Testis (tissue), 3 donors: ENCODE results near the gene HLA-DOA. TPM values are rescaled to one million over a fixed set of nuclear protein-coding genes. Genes with fewer than 3 reads are reported as not detected.

Experiments used
- DNase-seq: peaks from one replicate; pipeline ENCODE4 v3.0.0-alpha.2; 2019
- H3K27ac ChIP-seq, 2 donors: fragments of 200-600 bp; sonication (generic); one replicate each; pipeline ENCODE4 v1.5.1; 2019
- H3K27me3 ChIP-seq: fragments of 200-600 bp; sonication (generic); one replicate; pipeline ENCODE4 v1.5.1; 2019
- H3K36me3 ChIP-seq: fragments of 200-600 bp; sonication (generic); one replicate; pipeline ENCODE4 v1.5.1; 2017; ENCODE audit warnings: low read depth; ENCODE audit errors: missing control alignments
- H3K4me1 ChIP-seq: fragments of 200-600 bp; sonication (generic); one replicate; pipeline ENCODE4 v1.5.1; 2019
- H3K4me3 ChIP-seq, 2 donors: fragments of 200-600 bp; sonication (generic); one replicate each; pipeline ENCODE4 v1.5.1; 2017 to 2019
- H3K9me3 ChIP-seq: fragments of 200-600 bp; sonication (generic); one replicate; pipeline ENCODE4 v1.5.1; 2017
- POLR2A ChIP-seq: fragments of 450-650 bp; IDR thresholded peaks from one replicate; pipeline ENCODE4 v1.6.1; 2017; ENCODE audit warnings: antibody characterized with exemption, mild to moderate bottlenecking, moderate library complexity
- WGBS, 2 donors: methylation state at CpG; one replicate each; pipeline ENCODE4 v1.1.5; 2018; 5-methylcytosine and 5-hydroxymethylcytosine counted together
- intact Hi-C: fragments of 100-400 bp; cut with DNase I; formaldehyde crosslinking; loops from one replicate; pipeline ENCODE4 v1.15.1; 2023; ENCODE audit warnings: low total_unique reads
- polyA plus RNA-seq: library from polyadenylated mRNA; stranded (reverse); fragments of 350-450 nt; fragmentation: Illumina TruSeq; extraction: RNeasy Lipid Tissue Mini Kit (QIAGEN cat#74804); gene quantifications from one replicate; pipeline ENCODE4 v1.2.3, GENCODE V29; 2014; ENCODE audit warnings: low read depth, low replicate concordance; ENCODE audit not compliant: insufficient read depth
- total RNA-seq, 2 donors: library from RNA; depleted of rRNA; stranded (reverse); fragments of >200 nt; gene quantifications; one replicate each; pipeline ENCODE4 v1.2.3, GENCODE V29; 2016
- TF ChIP-seq, protein P1 (sequence below), 3 experiments: fragments of 450-650 bp in 2 of 3; fragments of 200-600 bp in 1 of 3; sonication (generic) in 1 of 3; IDR thresholded peaks; one replicate each; pipeline ENCODE4 v1.5.1; 2016 to 2019; ENCODE audit warnings: antibody characterized with exemption in 3 of 3, mild to moderate bottlenecking in 2 of 3, moderate library complexity in 1 of 3

Gene HLA-DOA
- total and polyA plus RNA-seq, 3 donors from 2014 or later = 1.2 to 13.5 (median 1.7) TPM

DNA sequence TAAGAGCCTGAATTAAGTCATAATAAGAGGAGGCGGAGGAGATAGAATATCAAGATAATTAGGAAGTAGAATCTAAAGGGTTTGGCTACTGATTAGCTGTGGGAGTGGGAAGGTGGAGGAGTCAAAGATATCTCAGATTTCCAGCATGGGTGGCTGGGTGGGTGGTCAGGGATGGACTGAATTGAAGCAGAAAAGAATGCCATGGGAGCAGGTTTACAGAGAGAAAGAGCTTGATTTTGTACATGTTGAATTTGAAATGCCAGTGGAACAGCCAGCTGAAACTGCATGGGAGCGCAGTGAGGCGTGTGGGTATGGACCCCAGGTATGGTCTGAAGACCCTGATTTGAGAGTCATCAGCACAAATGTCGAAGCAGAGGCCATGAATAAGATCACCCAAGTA lies 55.1 kb downstream of the HLA-DOA start:
- DNase-seq = no peak
- Histone ChIP-seq H3K27ac (no peak overlapping the region), H3K4me1 (no peaks in the 10 kb centered on the region), H3K27me3 (no peaks in the 10 kb centered on the region), H3K4me3 (no peak overlapping the region), H3K9me3 (no peaks in the 10 kb centered on the region), H3K36me3 (no peaks in the 10 kb centered on the region)
- 78 to 94% methylated on average over 4 of the region's 4 CpGs for WGBS, 2 donors
- TF ChIP-seq, protein P1, sequence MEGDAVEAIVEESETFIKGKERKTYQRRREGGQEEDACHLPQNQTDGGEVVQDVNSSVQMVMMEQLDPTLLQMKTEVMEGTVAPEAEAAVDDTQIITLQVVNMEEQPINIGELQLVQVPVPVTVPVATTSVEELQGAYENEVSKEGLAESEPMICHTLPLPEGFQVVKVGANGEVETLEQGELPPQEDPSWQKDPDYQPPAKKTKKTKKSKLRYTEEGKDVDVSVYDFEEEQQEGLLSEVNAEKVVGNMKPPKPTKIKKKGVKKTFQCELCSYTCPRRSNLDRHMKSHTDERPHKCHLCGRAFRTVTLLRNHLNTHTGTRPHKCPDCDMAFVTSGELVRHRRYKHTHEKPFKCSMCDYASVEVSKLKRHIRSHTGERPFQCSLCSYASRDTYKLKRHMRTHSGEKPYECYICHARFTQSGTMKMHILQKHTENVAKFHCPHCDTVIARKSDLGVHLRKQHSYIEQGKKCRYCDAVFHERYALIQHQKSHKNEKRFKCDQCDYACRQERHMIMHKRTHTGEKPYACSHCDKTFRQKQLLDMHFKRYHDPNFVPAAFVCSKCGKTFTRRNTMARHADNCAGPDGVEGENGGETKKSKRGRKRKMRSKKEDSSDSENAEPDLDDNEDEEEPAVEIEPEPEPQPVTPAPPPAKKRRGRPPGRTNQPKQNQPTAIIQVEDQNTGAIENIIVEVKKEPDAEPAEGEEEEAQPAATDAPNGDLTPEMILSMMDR (IDR thresholded peaks at IDR 0.05) = no peak
- TF ChIP-seq POLR2A = no peak
- intact Hi-C loops = no loop called here

Other genes starting within 250 kb of the HLA-DOA start
- gene HLA-DQB2, start 246.1 kb downstream of the HLA-DOA start, total RNA-seq = under 1 TPM; 0.62 to 0.79 TPM
- gene HLA-DQB2, start 246.1 kb downstream of the HLA-DOA start, polyA plus RNA-seq = 6.2 TPM
- gene HLA-DOB, start 192.6 kb downstream of the HLA-DOA start, total RNA-seq = 1 to 10 TPM in 1 of 2 donors, under 1 TPM in 1; 0.31 to 1.3 TPM
- 2.3 TPM for gene HLA-DOB, start 192.6 kb downstream of the HLA-DOA start, polyA plus RNA-seq
- 10 to 100 TPM in 1 of 2 donors, 1 to 10 TPM in 1; 6.3 to 10.2 TPM for gene TAP2, start 170.9 kb downstream of the HLA-DOA start, total RNA-seq
- gene TAP2, start 170.9 kb downstream of the HLA-DOA start, polyA plus RNA-seq = 9.1 TPM
- gene PSMB8, start 165.5 kb downstream of the HLA-DOA start, total RNA-seq = 10 to 100 TPM in 1 of 2 donors, 1 to 10 TPM in 1; 4.6 to 11.2 TPM
- gene PSMB8, start 165.5 kb downstream of the HLA-DOA start, polyA plus RNA-seq = 35.7 TPM
- 10 to 100 TPM; 45.6 to 57.4 TPM for gene TAP1, start 155.9 kb downstream of the HLA-DOA start, total RNA-seq
- gene TAP1, start 155.9 kb downstream of the HLA-DOA start, polyA plus RNA-seq = 58.8 TPM
- gene PSMB9, start 155.4 kb downstream of the HLA-DOA start, total RNA-seq = 1 to 10 TPM; 6.2 to 7.9 TPM
- gene PSMB9, start 155.4 kb downstream of the HLA-DOA start, polyA plus RNA-seq = 29.7 TPM
- 1 to 10 TPM; 4.9 to 6.0 TPM for gene HLA-DMB, start 68.6 kb downstream of the HLA-DOA start, total RNA-seq
- 46.1 TPM for gene HLA-DMB, start 68.6 kb downstream of the HLA-DOA start, polyA plus RNA-seq
- gene HLA-DMA, start 56.5 kb downstream of the HLA-DOA start, total RNA-seq = 10 to 100 TPM; 10.1 to 19.8 TPM
- 54.5 TPM for gene HLA-DMA, start 56.5 kb downstream of the HLA-DOA start, polyA plus RNA-seq
- 100 to 1,000 TPM; 312 to 334 TPM for gene BRD2, start 41.0 kb downstream of the HLA-DOA start, total RNA-seq
- gene BRD2, start 41.0 kb downstream of the HLA-DOA start, polyA plus RNA-seq = 299 TPM
- gene HLA-DPA1, start 64.1 kb upstream of the HLA-DOA start, total RNA-seq = 10 to 100 TPM; 26.5 to 48.9 TPM
- gene HLA-DPA1, start 64.1 kb upstream of the HLA-DOA start, polyA plus RNA-seq = 143 TPM
- 10 to 100 TPM; 14.4 to 39.5 TPM for gene HLA-DPB1, start 66.4 kb upstream of the HLA-DOA start, total RNA-seq
- 183 TPM for gene HLA-DPB1, start 66.4 kb upstream of the HLA-DOA start, polyA plus RNA-seq
- gene COL11A2, start 182.9 kb upstream of the HLA-DOA start, total RNA-seq = 1 to 10 TPM; 8.6 to 8.8 TPM
- 8.2 TPM for gene COL11A2, start 182.9 kb upstream of the HLA-DOA start, polyA plus RNA-seq
- 10 to 100 TPM; 42.9 to 47.3 TPM for gene RXRB, start 191.1 kb upstream of the HLA-DOA start, total RNA-seq
- gene RXRB, start 191.1 kb upstream of the HLA-DOA start, polyA plus RNA-seq = 45.2 TPM
- gene SLC39A7, start 191.3 kb upstream of the HLA-DOA start, total RNA-seq = 10 to 100 TPM; 79.1 to 85.7 TPM
- 87.7 TPM for gene SLC39A7, start 191.3 kb upstream of the HLA-DOA start, polyA plus RNA-seq
- 10 to 100 TPM; 25.4 to 26.3 TPM for gene HSD17B8, start 195.1 kb upstream of the HLA-DOA start, total RNA-seq
- 11.2 TPM for gene HSD17B8, start 195.1 kb upstream of the HLA-DOA start, polyA plus RNA-seq
- gene RING1, start 198.9 kb upstream of the HLA-DOA start, total RNA-seq = 10 to 100 TPM; 36.2 to 38.0 TPM
- 60.2 TPM for gene RING1, start 198.9 kb upstream of the HLA-DOA start, polyA plus RNA-seq